Measurements from ENCODE around the gene STXBP3. TPM values are rescaled to one million over a fixed set of nuclear protein-coding genes. Genes with fewer than 3 reads are reported as not detected.

STXBP3 gene
- total RNA-seq, 4 donors from 2014 or later: 41.4 to 97.0 (median 79.1) TPM

DNA sequence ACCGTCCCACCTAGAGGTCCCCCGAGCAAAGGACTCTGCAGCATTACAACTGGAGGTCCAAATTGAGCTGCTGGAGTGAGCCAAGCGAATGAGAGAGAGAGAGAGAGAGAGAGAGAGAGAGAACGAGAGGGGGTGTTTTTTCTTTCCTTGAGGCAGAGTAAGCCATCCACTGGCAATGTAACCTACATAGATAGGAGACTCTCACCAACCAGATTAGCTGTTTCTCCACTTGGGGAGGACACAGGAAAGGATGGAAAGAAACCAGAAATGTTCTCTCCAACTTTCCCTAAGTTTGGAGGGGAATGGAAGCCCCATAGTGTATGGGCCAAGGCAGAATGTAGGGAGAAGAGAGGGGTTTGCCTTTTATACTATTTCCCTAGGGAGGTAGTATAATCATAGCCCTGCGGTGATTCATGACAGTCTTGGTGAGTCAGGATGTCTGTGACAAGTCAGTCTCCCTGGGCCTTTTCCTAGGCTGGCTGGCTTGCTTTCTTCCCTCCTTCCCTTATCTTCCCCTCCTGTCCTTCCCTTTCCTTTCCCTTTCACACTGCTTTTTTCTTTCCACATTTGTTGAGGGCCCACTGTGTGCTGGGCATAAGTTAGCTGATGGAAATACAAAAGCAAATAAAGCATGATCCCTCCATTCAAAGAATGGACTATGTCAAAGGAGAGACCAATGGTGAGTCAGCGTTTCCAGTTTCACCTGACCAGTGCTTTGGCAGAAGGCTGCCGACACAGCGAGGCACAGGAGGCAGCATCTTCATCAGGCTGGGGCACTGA, 26.6 kb upstream of the STXBP3 start:
- TF ChIP-seq, protein P1, sequence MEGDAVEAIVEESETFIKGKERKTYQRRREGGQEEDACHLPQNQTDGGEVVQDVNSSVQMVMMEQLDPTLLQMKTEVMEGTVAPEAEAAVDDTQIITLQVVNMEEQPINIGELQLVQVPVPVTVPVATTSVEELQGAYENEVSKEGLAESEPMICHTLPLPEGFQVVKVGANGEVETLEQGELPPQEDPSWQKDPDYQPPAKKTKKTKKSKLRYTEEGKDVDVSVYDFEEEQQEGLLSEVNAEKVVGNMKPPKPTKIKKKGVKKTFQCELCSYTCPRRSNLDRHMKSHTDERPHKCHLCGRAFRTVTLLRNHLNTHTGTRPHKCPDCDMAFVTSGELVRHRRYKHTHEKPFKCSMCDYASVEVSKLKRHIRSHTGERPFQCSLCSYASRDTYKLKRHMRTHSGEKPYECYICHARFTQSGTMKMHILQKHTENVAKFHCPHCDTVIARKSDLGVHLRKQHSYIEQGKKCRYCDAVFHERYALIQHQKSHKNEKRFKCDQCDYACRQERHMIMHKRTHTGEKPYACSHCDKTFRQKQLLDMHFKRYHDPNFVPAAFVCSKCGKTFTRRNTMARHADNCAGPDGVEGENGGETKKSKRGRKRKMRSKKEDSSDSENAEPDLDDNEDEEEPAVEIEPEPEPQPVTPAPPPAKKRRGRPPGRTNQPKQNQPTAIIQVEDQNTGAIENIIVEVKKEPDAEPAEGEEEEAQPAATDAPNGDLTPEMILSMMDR (IDR thresholded peaks at IDR 0.05; ENCODE audit: low read depth): no peak

DNA sequence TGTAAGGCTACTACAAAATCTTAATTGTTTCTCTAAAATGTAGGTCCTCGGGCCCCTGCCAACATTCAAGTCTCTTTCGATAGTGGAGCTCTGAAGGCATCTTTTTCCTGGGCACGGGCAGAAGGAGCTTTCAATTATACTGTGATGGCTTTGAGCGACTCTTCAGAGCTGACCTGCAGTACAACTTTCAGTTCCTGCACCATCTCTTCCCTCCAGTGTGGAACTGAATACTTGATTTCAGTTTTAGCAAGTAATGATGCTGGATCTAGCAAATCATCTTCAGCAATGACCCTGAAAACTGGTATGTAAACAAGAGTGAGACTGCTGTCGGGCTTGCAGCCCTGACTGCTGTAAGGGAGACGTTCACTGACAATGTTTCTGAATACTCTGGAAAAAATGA, 24.2 kb upstream of the STXBP3 start:
- TF ChIP-seq, protein P1 (IDR thresholded peaks at IDR 0.05; ENCODE audit: low read depth): no peak

DNA sequence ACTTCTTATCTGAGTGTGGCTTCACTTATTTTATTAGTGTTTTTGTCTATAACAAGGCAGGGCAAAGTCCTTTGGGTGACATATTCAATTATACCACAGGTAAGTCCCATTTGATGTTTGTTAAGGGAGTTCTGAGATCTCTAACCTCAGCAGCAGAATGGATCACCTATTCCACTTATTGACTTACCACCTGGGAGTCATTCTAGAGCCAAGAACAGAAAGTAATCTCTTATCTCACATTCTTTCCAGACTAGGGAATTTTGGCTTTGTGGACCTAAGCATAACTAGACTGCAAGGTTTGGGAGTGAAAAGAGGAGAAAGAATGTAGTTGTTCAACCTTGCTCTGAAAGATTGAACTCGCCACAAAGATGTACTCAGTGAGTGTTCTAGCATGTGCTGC, 20.6 kb upstream of the STXBP3 start:
- TF ChIP-seq, protein P1 (IDR thresholded peaks at IDR 0.05; ENCODE audit: low read depth): no peak

DNA sequence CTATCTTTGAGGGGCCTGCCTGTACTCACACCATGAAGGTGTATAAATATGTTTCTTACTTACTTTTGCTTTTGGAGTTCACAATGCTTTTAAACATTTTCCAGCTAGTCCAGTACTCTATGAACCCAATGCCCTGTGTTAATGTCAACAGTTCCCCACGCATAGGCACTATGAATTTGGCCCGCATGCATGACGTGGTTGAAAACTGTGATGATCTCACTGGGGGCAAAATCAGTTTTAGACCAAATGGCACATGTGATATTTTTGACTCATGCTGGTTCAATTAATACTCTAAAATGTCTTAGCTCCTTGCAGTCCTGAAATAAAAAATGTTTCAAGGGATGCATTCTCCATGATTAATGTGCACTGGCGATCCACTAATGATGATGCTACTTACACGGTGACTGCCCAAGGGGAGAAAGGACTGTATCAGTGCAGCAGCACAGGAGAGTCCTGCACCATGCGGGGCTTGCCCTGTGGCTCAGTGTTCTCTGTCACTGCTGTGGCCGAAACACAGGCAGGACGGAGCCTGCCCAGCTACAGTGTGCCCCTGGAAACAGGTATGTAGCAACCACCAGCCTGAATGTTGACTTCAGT, 18.0 kb upstream of the STXBP3 start:
- TF ChIP-seq, protein P1 (IDR thresholded peaks at IDR 0.05; ENCODE audit: low read depth): no peak

DNA sequence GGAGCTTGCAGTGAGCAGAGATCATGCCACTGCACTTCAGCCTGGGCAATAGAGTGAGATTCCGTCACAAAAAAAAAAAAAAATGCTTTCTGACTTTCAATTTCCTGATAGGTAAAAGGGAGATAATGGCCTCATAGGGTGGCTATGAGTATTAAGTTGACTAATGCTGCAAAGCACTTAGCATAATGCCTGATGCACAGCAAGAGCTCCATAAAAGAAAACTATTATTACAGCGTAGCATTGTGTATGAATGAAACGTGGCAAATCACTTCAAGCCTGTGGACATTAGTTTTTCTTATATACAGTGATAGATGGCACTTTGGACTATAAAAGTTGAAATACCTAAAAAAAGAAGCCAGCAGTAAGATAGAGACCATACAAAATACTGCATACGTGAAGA, 17.0 kb upstream of the STXBP3 start:
- TF ChIP-seq, protein P1 (IDR thresholded peaks at IDR 0.05; ENCODE audit: low read depth): no peak

DNA sequence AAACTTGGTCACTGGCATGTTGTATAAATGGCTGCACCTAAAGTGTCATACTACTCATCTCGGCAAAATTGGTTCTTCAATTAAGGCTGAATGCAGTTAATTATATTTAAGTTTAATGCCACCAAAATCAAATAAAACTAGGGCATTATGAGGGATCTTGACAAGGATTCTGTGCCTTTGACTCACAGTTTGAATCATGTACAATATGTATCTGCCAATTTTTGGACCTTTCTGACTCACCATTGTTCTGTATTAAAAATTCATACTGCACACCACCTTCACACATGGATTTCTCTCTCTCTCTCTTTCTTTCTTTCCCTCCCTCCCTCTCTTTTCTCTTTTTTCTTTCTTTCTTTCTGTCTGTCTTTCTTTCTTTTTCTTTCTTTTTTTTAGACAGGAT, 14.1 kb upstream of the STXBP3 start:
- TF ChIP-seq, protein P1 (IDR thresholded peaks at IDR 0.05; ENCODE audit: low read depth): no peak

DNA sequence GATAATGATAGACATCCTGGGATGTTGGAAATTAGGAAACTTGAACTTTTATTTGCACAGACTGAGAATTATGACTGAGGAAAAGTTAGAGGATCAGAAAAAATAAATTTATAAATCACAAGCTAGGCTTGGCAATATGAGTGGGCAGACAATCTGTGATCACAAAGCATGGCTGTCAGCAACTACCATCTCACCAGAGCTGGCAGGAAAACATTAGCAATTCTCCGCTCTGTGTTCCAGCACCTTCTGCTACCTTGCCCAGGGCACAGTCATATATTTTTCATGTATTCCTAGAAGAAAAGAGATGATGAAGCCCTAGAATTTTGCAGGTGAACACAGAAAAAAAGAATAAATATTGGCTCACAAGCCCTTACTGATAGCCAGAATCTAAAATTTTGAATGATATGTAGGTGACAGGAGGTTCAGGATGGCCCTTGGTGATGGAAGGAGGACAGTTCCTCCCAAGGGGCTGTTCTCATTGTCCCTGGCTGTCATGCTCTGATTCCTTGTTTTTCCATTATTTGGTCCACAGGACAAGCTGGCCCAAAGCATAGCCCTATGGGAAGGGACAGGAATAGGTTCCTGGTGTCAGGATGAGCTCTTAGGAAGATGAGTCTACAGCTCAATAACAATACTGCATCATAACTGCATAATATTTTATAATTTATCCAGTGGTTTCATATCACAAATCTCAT, 12.2 kb upstream of the STXBP3 start:
- TF ChIP-seq, protein P1 (IDR thresholded peaks at IDR 0.05; ENCODE audit: low read depth): no peak

All from subcutaneous adipose tissue (tissue), 4 donors.